ENCODE results near the gene P2RY10.

- no peak for TF ChIP-seq CTCF (conservative IDR thresholded peaks at IDR 0.05 in 1 of 2, IDR thresholded peaks at IDR 0.05 in 1 of 2; ENCODE audit: low read depth in 1 of 2, low read length in 2 of 2)
- no peak for TF ChIP-seq EZH2 (IDR thresholded peaks at IDR 0.05; ENCODE audit: low read length, missing control alignments)
These were observed 13.4 kb downstream of the P2RY10 start for GRCh38 chrX:78958419-78959116.

All from fibroblast of lung (primary cell).